Activated CD8-positive, alpha-beta memory T cell treated with anti-CD3 and anti-CD28 coated beads for 24 hours (primary cell): ENCODE results near the gene SLC38A11.
A peak's percentile ranks its signal among the peaks of the same experiment; 100 is the strongest.
"Not testable (repeated sequence)": the region's sequence is repeated elsewhere in the genome, so short reads cannot be mapped to it uniquely, and the experiment has no call there.

Source experiments
- DNase-seq: peaks from one replicate; pipeline ENCODE4 v3.0.0-alpha.2; 2020

Gene SLC38A11, protein sequence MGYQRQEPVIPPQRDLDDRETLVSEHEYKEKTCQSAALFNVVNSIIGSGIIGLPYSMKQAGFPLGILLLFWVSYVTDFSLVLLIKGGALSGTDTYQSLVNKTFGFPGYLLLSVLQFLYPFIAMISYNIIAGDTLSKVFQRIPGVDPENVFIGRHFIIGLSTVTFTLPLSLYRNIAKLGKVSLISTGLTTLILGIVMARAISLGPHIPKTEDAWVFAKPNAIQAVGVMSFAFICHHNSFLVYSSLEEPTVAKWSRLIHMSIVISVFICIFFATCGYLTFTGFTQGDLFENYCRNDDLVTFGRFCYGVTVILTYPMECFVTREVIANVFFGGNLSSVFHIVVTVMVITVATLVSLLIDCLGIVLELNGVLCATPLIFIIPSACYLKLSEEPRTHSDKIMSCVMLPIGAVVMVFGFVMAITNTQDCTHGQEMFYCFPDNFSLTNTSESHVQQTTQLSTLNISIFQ

DNA sequence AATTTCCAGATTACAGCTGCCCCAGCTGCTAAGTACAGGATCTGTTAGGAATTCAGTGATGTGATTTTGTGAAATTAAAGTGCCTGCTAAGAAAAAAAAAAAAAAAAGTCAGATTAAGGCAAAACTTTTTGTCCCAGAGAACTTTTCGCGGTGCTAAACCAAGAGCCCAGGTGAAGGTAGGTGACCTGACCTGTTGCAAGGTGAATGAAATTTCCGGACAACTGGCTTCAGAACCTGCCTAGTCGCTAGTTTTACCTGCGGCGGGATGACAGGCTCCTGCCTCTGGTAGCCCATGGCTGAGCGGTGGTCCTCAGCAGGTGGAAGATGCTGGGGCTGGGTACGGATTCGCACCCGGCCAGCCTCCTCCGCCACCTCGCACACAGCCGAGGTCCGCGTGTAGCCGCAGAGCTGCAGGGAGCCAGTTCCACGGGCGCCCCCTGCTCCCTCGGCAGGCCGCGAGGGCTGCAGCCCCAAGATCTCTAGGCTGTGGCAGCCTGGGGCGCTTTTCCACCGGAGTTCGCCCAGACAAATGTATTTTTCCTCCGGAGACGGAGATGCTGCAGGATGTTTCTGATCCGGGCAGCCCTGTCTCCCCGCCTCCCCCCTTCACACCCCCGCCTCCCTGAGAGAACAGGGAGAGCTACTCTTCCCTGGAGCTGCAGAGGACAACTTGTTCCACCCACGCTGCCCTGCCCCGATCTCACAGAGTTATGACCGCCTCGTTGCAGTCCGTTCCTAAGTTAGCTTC, at the start of gene SLC38A11:
Gene SLC38A11, minus strand, starts transcription at position 572 of the 748 bp plus-strand sequence. Its CDS starts 278 bp downstream, at position 294.
- DNase-seq = no peak

DNA sequence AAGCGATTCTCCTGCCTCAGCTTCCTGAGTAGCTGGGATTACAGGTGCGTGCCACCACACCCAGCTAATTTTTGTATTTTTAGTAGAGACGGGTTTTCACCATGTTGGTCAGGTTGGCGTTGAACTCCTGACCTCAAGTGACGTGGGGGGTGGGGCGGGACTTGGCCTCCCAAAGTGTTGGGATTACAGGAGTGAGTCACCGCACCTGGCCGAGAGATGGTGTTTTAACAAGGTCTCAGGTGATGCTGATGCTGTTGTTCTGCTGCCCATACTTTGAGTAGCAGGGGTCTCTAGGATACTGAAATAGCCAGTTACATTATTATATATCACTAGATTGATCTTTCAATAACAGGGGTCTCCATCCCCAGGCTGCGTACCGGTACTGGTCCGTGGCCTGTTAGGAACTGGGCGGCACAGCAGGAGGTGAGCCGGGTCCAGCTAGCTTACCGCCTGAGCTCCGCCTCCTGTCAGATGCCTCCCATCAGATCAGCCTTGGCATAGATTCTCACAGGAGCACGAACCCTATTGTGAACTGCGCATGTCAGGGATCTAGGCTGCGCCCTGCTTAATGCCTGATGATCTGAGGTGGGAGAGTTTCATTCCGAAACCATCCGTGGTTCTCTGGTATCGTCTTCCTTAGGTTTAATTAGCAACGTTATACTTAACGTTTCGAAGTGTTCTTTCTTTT, 48.3 kb upstream of the SLC38A11 start:
- DNase-seq = no peak

DNA sequence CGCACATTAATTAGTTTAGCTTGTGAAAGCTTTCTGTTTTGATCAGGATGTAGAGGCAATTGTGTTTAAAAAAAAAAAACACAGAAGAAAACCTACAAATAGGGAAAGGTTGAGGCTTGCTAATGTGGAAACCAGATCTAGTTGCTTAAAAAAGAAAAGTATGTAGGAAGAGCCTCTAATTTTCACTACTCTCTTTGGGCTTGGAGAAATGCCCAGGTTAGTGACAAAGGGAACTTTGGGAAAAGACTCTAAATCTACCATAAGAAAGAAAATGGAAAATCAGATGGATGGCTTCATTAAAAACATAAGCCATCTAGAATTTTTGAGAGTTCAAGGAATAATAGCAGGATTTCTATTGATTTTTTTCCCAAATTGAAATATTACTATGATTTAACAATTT, 47.3 kb upstream of the SLC38A11 start:
- no peak for DNase-seq

DNA sequence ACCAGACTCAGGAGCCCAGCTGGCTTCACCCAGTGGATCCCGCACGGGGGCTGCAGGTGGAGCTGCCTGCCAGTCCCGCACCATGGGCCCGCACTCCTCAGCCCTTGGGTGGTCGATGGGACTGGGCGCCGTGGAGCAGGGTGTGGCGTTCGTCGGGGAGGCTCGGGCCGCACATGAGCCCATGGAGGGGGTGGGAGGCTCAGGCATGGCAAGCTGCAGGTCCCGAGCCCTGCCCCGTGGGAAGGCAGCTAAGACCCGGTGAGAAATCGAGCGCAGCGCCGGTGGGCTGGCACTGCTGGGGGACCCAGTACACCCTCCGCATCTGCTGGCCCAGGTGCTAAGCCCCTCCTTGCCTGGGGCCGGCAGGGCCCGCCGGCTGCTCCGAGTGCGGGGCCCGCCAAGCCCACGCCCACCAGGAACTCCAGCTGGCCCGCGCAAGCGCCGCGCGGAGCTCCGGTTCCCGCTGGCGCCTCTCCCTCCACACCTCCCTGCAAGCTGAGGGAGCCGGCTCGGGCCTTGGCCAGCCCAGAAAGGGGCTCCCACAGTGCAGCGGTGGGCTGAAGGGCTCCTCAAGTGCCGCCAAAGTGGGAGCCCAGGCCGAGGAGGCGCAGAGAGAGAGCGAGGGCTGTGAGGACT, 39.5 kb upstream of the SLC38A11 start:
- not testable (repeated sequence) for DNase-seq

DNA sequence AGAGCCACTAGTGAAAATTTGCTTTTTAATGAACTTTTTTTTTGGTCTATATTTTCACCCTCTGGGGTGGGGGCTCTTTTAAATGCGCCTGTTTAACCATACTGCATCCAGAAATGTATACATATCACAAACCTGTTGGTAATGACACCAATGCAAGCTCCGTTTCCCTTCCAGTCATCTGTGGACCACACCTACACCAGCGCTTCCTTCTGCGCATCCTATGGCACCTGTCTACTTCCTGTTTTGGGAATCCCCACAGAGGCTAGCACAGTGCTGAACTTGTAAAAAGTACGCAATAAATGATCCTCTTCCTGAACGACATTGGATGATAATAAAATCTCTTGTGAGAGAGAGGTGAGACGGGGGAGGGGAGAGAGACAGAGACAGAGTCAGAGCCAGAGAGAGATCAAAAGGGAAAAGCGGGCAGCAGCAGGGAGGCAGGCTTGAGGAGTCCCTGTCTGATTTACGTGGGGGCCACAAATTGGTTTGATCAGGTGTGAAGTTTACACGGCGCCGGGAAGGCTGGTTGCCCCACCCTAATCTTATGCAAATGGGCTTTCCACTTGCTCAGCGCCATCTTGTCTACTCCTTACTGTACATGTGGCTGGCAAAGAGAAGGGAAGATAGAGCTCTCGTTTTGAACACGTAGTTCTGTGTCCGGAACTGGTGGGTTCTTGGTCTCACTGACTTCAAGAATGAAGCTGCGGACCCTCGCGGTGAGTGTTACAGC, 38.1 kb upstream of the SLC38A11 start:
- DNase-seq = no peak

DNA sequence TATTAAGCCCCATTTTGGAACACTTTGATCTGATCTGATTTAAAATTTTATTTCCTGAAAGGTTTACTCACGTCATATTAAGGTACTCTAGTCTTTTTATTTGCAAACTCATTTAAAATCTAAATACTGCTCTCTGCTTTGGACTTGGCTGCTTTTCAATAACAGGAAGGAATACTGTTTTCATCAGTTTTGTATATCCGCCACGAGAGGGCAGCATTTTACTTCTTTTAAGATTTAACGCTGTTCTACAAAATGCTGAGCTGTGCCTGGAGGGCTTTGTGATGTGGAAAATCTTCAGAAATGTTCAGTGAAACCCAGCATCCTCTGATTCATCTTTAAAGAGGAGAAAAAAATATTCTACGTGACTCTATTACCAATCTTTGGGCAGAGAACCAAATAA, 37.5 kb upstream of the SLC38A11 start:
- DNase-seq = peak; percentile 57

DNA sequence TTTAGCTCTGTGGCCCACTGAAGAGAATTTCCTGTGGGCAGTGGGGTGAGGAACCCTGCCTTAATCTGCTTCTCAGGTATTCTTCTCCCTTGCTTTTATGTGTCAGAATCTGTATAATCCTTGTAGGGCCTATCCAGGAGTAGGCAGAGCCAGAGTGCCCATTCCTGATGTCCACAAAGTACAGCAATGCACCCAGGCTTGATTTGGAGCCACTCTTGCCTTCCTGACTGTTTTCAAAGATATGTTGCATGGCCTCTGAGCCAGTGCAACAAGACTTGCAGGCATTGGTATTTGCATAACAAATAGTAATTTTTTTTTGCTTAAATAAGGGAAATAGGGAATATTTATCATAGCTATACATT, 36.7 kb upstream of the SLC38A11 start:
- DNase-seq = not testable (repeated sequence)

DNA sequence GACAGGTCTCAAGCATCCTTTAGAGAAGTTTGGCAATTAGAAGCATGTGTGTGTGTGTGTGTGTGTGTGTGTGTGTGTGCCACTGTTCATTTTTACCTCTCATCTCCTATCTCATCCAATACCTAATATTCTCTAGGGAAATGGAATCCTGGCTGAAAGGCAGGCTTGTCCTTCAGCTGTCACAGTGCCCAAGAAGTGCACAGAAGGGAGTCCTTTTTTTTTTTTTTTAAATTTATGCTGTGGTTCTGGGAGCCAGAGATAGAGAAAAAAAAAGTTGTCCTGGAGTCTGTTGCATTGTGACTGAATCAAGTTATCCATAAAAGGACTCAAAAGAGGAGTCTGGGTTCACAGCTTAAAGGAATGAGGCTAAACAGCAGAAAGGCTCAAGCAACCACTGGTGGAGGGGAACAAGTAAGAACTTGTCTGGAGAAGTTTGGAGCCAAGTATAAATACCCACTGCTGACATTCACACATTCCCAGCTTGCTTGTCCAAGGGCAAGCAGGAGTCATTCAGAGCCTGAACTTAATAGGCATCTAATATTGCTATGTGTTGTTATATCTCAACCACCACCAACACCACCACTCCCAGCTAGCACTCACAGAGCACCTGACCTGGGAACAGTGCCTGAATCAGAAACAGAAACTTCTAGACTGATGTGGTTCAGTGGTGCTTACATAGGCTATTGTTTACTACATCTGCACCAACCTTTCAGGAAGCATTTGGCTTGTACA, 36.2 kb upstream of the SLC38A11 start:
- not testable (repeated sequence) for DNase-seq

DNA sequence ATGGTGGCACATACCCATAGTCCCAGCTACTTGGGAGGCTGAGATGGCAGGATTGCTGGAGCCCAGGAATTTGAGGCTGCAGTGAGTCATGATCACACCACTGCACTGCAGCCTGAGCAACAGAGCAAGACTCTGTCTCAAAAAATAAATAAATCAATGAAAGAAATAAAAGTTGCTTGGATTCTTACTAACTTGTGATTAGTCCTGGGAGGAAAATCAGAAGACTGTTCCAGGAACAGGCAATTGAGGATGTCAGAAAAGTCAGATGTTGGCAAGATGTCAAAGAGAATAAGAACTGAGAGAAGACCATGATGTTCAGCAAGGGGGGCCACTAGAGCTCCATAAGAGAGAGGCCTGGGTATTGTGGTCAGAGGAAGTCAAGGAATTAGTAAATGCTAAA, 35.6 kb upstream of the SLC38A11 start:
- not testable (repeated sequence) for DNase-seq

DNA sequence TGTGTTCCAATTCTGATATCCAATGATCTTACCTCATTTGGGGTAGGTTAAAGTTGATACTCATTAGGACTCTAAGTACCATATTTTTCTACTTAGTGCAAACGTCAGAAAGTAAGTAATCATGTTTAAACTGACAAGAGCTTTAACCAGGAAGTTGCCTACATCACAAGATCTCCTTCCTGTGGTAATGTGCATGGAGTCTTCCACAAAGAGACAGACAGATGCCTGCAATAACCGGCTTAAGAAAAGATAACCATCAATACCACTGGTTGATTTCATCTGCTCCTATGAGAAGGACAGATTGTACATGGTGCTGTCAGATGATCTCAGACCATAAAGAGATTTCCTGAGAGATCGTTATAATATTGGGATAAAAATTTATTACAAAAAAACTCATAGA, 33.5 kb upstream of the SLC38A11 start:
- not testable (repeated sequence) for DNase-seq

DNA sequence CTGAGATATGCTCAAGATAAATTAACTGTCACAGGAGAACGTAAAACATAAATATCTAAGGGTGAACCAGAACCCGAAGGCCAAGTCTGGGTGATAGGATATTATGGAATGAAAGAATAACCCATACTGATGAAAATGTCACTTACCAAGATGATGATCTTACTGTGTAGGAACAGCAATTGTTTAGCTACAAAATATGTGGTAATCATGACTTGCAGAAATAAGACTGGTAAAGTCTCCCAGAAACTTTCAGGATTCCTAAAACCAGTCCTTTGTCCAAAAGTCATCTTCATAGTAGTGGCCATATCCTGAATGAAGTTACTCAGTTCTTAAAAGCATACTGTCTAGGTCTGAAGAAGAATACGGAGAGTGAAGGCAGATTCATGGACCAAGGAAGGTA, 30.7 kb upstream of the SLC38A11 start:
- not testable (repeated sequence) for DNase-seq

DNA sequence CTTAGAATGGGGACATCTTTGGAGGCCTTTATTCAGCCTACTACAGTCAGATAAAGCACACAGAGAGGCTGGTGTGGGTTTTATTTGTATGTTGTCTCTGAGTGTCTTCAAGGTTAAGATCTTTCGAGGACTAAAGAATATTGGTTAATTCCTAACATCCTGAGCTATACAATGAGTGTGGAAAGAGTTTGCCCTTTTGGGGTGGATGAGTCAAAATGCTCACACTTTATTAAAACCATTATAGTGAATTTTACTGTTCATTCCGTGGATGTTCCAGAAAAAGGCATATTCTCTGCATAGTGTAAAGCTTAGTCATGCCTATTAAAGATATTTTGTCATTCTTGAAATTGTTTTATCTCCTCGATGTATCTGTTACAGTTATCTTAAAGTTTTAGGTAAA, 29.1 kb upstream of the SLC38A11 start:
- DNase-seq = no peak

DNA sequence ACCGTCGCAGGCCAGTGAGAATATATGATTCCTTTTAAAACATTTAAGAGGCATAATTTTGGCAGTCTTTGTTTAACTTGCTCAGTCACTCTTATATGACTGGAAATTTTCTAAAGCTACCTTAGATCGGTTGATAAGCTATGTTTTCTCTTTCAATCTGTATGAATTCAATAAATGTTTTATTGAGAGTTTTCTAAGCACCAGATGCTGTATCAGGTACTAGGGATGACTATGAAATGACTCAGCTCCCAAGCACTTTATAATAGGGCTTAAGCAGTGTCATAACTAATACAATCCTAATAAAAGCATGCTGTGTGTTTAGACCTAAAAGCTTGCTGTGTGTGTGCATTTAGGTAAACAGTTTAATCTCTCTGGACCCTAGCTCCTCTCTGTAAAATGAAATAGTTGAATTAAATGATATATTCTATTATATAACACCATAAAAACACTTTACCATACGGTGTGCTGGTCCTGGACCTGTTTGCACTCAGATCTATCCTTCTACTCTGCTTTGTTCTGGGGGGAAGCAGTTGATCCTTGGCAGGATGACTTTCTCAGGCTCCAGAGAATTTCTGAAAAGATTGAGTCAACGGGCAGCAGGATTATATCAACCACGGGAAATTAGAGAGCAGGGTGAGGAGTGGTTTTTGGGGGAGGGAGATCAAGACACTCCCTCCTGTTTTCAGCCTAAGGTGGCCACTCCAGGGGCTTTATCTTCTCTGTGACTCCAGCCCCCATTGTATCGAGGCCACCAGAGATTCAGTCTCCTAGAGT, 26.1 kb upstream of the SLC38A11 start:
- no peak for DNase-seq

DNA sequence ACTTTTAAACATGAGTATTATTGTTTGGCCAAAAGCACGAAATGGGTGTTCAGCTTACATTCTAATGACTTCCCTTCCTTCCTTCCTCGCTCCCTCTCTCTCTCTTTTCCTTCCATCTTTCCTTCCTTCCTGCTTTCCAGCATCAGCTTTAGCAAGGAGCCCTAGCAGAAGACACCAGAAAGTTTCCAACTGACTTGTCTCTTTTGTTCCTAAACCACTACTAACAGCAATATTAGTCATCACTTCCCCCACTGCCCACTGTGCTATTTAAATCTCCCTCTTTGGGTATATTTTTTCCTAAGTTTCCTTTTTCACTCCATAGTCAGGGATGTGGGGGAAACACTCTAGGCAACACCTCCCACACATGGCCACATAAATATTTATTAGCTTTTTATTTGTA, 25.4 kb upstream of the SLC38A11 start:
- DNase-seq = not testable (repeated sequence)

DNA sequence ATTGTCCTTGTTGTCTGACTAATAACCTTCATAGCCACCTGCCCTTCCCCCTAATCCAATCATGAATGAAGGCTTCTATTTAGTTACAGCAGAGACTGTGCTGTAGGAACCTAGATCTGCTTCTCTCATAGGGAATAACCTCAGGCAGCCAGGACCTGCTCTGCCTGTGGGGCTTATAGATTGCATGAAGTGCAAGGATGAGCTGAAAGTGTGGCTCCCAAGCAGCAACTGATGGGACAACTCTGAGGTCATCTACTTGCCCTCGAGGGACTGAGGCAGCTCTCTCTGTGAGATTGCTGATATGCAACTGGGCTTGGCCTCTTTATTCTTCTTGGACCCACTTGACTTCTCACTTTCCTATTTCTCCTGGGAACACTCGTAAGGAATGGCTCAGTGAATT, 23.8 kb upstream of the SLC38A11 start:
- no peak for DNase-seq

DNA sequence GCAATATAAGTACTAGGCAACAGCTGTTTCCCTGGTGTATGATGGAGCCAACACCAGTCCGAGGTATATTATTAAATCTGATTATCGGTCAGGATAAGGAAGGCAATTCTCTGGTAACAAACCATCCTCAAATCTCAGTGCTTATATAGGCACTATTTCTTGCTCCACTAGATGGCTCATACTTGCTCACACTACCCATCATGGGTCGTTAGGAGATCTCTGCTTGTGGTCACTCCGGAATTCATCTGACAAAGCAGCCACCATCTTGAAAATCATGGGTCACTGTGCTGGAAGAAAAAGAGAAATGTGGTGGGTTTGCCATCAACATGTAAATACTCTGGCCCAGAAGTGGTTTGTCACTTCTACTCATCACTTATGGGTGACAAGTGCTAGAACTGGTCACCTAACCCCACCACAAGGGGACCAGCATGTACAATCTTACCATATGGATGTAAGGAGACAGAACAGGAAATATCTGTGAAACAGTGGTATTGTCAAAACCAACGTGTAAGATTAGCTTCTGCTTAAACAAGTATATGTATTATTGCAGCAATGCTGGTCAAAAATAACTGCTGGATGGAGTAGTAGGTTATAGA, 21.6 kb upstream of the SLC38A11 start:
- not testable (repeated sequence) for DNase-seq

DNA sequence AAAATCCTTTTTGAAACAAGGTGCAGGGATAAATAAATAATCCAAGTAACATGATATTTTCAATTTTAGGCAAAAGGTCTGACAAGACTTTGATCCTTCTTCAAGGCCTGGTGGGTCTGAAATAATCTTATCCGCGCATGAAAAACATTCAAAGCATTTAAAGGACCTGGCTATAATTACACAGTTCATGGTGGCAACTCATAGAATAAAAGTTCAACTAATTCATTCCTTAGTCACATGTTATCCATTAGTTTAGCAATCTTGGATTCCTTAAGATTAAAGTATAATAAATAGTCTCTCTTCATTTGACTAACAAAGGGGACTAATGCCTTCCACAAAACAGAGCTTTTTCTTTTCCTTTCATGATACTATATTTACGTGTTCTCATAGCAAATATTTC, 21.0 kb upstream of the SLC38A11 start:
- no peak for DNase-seq

DNA sequence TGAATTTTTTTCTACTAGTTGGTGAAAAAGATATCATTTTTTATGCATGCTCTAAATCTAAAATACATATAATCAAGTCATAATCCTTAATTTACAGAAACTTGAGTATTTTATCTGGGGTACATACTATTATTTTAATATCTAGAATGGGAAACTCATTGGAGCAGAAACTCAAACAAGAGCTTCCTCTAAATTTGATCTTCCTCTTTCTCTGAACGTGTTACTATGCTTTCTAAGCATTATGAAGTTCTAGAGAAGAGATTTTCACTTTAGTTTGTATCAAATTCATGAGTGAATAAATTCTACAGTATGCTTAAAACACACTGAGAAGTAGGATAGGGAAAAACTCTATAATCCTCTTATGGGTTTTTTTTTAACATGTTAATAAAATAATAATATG, 20.6 kb upstream of the SLC38A11 start:
- no peak for DNase-seq

DNA sequence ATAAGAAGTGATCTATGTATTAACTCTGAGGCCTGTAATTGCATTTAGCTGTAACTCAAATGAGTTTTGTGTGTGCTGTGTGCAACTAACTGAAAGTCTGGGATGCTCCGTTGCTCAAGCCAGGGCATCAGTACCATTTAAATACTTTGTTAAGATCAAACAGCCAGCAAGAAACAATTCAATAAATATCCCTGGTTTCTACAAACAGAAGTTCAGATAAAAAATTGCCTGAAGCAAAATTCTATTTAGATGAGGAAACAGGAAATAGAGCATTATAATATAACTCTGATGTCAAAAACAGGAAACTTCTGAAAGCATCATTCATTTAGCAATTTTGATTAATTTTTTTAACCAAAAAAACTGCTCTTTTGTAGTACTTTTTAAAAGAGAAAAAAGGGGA, 18.9 kb upstream of the SLC38A11 start:
- DNase-seq = no peak

DNA sequence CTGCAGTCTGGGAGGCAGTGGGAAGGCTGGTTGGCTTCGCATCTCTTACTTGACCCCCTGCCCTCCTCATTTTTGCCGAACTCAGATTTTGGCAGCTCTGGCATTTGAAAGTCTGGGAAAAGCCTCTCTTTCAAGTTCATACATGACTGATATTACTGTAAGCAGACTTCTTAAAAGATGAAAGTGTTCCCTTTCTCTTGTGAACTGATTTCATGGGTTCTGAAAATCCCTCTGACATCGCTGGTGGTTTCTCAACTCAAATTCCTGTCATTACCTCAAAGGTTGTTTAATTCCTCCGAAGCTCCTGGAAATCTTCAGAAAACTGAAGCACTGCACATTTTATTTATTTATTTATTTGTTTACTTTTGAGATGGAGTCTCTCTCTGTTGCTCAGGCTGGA, 16.9 kb upstream of the SLC38A11 start:
- no peak for DNase-seq
